GM21423 (cell line): ENCODE measurements around the gene SPATA2L.
"Not testable (repeated sequence)": the region's sequence is repeated elsewhere in the genome, so short reads cannot be mapped to it uniquely, and the experiment has no call there.

Experiments
- ATAC-seq: cut with Tn5 transposase; IDR thresholded peaks from one replicate; pipeline ENCODE4 v1.9.1; 2021; ENCODE audit warnings: mild to moderate bottlenecking, moderate library complexity; ENCODE audit not compliant: unreplicated experiment

SPATA2L gene

GRCh38 chr16:89691986-89692569 lies 9.4 kb downstream of the SPATA2L start:
- no peak for ATAC-seq

GRCh38 chr16:89691231-89691985 lies 10.1 kb downstream of the SPATA2L start:
- ATAC-seq = no peak

GRCh38 chr16:89690392-89690901 lies 11.1 kb downstream of the SPATA2L start:
- ATAC-seq = no peak

GRCh38 chr16:89689621-89690020 lies 11.9 kb downstream of the SPATA2L start:
- not testable (repeated sequence) for ATAC-seq

- no peak for ATAC-seq
These were observed 12.4 kb downstream of the SPATA2L start for GRCh38 chr16:89689142-89689541.

GRCh38 chr16:89688395-89688794 lies 13.1 kb downstream of the SPATA2L start:
- ATAC-seq = no peak

- ATAC-seq = peak; percentile 41
These were observed 14.2 kb downstream of the SPATA2L start for GRCh38 chr16:89687092-89687940.

- ATAC-seq = peak; percentile 80
These were observed 14.9 kb downstream of the SPATA2L start, which contains the start of gene CDK10 for GRCh38 chr16:89686520-89687091. CDK10 (plus strand) TSS chr16:89686689; CDS start chr16:89686711, 22 bp downstream.

- ATAC-seq = no peak
These were observed 15.6 kb downstream of the SPATA2L start for GRCh38 chr16:89685916-89686315.

GRCh38 chr16:89678258-89678657 lies 23.2 kb downstream of the SPATA2L start:
- no peak for ATAC-seq

GRCh38 chr16:89672177-89672941 lies 29.1 kb downstream of the SPATA2L start:
- ATAC-seq = no peak

GRCh38 chr16:89671565-89671964 lies 29.9 kb downstream of the SPATA2L start:
- ATAC-seq = not testable (repeated sequence)

- ATAC-seq = no peak
These were observed 30.7 kb downstream of the SPATA2L start for GRCh38 chr16:89670496-89671431.

GRCh38 chr16:89669755-89670154 lies 31.8 kb downstream of the SPATA2L start:
- ATAC-seq = no peak

- no peak for ATAC-seq
These were observed 32.7 kb downstream of the SPATA2L start for GRCh38 chr16:89668790-89669158.

- no peak for ATAC-seq
These were observed 33.9 kb downstream of the SPATA2L start for GRCh38 chr16:89667633-89668032.

- ATAC-seq = not testable (repeated sequence)
These were observed 34.5 kb downstream of the SPATA2L start for GRCh38 chr16:89667000-89667399.

GRCh38 chr16:89664238-89664637 lies 37.3 kb downstream of the SPATA2L start:
- ATAC-seq = not testable (repeated sequence)

GRCh38 chr16:89661215-89661614 lies 40.3 kb downstream of the SPATA2L start:
- no peak for ATAC-seq
